GM21825 (cell line): ENCODE results near the gene PTGIR.

ENCODE experiments used
- ATAC-seq: cut with Tn5 transposase; IDR thresholded peaks from one replicate; pipeline ENCODE4 v1.9.1; 2021; ENCODE audit warnings: mild to moderate bottlenecking, moderate library complexity; ENCODE audit not compliant: unreplicated experiment

Gene PTGIR

GRCh38 chr19:46624958-46625661 lies at the start of gene PTGIR:
PTGIR (minus strand) TSS chr19:46625089; CDS start chr19:46624225, 864 bp downstream.
- ATAC-seq: no peak

GRCh38 chr19:46670813-46671212 lies 45.9 kb upstream of the PTGIR start:
- no peak for ATAC-seq

GRCh38 chr19:46668662-46669061 lies 43.8 kb upstream of the PTGIR start:
- no peak for ATAC-seq

- ATAC-seq: no peak
Measured at GRCh38 chr19:46665072-46665471, 40.2 kb upstream of the PTGIR start.

GRCh38 chr19:46661735-46662592 lies 37.1 kb upstream of the PTGIR start:
- ATAC-seq: no peak

GRCh38 chr19:46661020-46661731 lies 36.3 kb upstream of the PTGIR start, which contains the start of gene DACT3:
DACT3 (minus strand) TSS chr19:46661182; CDS start chr19:46661064, 118 bp downstream.
- peak; percentile 83 for ATAC-seq

- peak; percentile 0 for ATAC-seq
Measured at GRCh38 chr19:46660551-46661019, 35.7 kb upstream of the PTGIR start.

- no peak for ATAC-seq
Measured at GRCh38 chr19:46660008-46660517, 35.2 kb upstream of the PTGIR start.

GRCh38 chr19:46659151-46660007 lies 34.5 kb upstream of the PTGIR start:
- ATAC-seq: no peak

GRCh38 chr19:46656541-46656940 lies 31.7 kb upstream of the PTGIR start:
- ATAC-seq: no peak

- no peak for ATAC-seq
Measured at GRCh38 chr19:46654621-46655152, 29.8 kb upstream of the PTGIR start.

- ATAC-seq: no peak
Measured at GRCh38 chr19:46650445-46650844, 25.6 kb upstream of the PTGIR start.

GRCh38 chr19:46648961-46649960 lies 24.4 kb upstream of the PTGIR start:
- no peak for ATAC-seq

- no peak for ATAC-seq
Measured at GRCh38 chr19:46648060-46648960, 23.4 kb upstream of the PTGIR start.

- ATAC-seq: no peak
Measured at GRCh38 chr19:46646402-46646801, 21.5 kb upstream of the PTGIR start.

GRCh38 chr19:46644720-46645119 lies 19.8 kb upstream of the PTGIR start:
- ATAC-seq: no peak

GRCh38 chr19:46640656-46641055 lies 15.8 kb upstream of the PTGIR start:
- ATAC-seq: no peak
